HepG2 (cell line): ENCODE data around the gene GJC2. TPM values are rescaled to one million over a fixed set of nuclear protein-coding genes. Genes with fewer than 3 reads are reported as not detected.
A peak's percentile ranks its signal among the peaks of the same experiment; 100 is the strongest.

ENCODE experiments used
- EHMT2 ChIP-seq: fragments of 200-600 bp; sonication (generic); IDR thresholded peaks from 2 replicates; pipeline ENCODE4 v1.7.0; 2017; ENCODE audit warnings: antibody characterized with exemption, low read depth, low read length, borderline replicate concordance
- JUND ChIP-seq: sonication (generic); formaldehyde crosslinking; IDR thresholded peaks from 2 replicates; pipeline ENCODE4 v1.8.0; 2022; ENCODE audit warnings: mild to moderate bottlenecking, missing genetic modification reagents
- KDM1A ChIP-seq: IDR thresholded peaks from 2 replicates; pipeline ENCODE4 v1.6.1; 2016; ENCODE audit warnings: missing compliant biosample characterization
- MIER2 ChIP-seq: IDR thresholded peaks from 2 replicates; pipeline ENCODE4 v1.6.1; 2016; ENCODE audit warnings: missing biosample characterization, missing genetic modification reagents
- PPARG ChIP-seq: conservative IDR thresholded peaks from 2 replicates; pipeline ENCODE4 v1.6.1; 2016; ENCODE audit warnings: missing biosample characterization, missing genetic modification reagents
- PRPF4 ChIP-seq: fragments of 200-400 bp; formaldehyde crosslinking; IDR thresholded peaks from 2 replicates; pipeline ENCODE4 v1.6.1; 2016; ENCODE audit warnings: low read length, low read depth; ENCODE audit not compliant: poor library complexity, severe bottlenecking
- RCOR2 ChIP-seq: IDR thresholded peaks from 2 replicates; pipeline ENCODE4 v1.6.1; 2016; ENCODE audit warnings: missing biosample characterization, missing genetic modification reagents
- RNF219 ChIP-seq: sonication (generic); formaldehyde crosslinking; IDR thresholded peaks from 2 replicates; pipeline ENCODE4 v1.5.0; 2020; ENCODE audit warnings: mild to moderate bottlenecking, missing genetic modification reagents
- SKI ChIP-seq: fragments of 450-650 bp; IDR thresholded peaks from one replicate; pipeline ENCODE4 v1.6.1; 2018; ENCODE audit warnings: mild to moderate bottlenecking; ENCODE audit not compliant: partially characterized antibody
- STAG1 ChIP-seq: sonication (generic); formaldehyde crosslinking; IDR thresholded peaks from 2 replicates; pipeline ENCODE4 v1.4.0; 2020; ENCODE audit warnings: missing genetic modification reagents
- ZBTB2 ChIP-seq: sonication (generic); formaldehyde crosslinking; IDR thresholded peaks from 2 replicates; pipeline ENCODE4 v1.8.0; 2022; ENCODE audit warnings: low read depth, missing genetic modification reagents
- ZBTB3 ChIP-seq: sonication (generic); formaldehyde crosslinking; IDR thresholded peaks from 2 replicates; pipeline ENCODE4 v1.4.0; 2020; ENCODE audit warnings: low read depth, mild to moderate bottlenecking, moderate library complexity, missing genetic modification reagents, borderline replicate concordance
- ZBTB8A ChIP-seq: sonication (generic); formaldehyde crosslinking; IDR thresholded peaks from 2 replicates; pipeline ENCODE4 v1.4.0; 2020; ENCODE audit warnings: mild to moderate bottlenecking, low read depth, missing genetic modification reagents, borderline replicate concordance
- ZNF547 ChIP-seq: sonication (generic); formaldehyde crosslinking; IDR thresholded peaks from 2 replicates; pipeline ENCODE4 v1.5.1; 2020; ENCODE audit warnings: mild to moderate bottlenecking, missing genetic modification reagents
- polyA plus RNA-seq, 8 experiments: library from polyadenylated mRNA; depleted of rRNA in 3 of 8; stranded (reverse) in 7 of 8; unstranded in 1 of 8; fragments of >200 nt; fragmentation: Illumina TruSeq in 4 of 8; extraction: Trizol in 4 of 8; gene quantifications; 2 replicates each; pipeline versions ENCODE4 v1.2.1 to v1.2.3, GENCODE V29; 2011 to 2016; ENCODE audit warnings: low read depth in 4 of 8, missing spikeins in 1 of 8, mixed read lengths in 1 of 8; ENCODE audit not compliant: insufficient read depth in 1 of 8
- total RNA-seq, 5 experiments: library from RNA; depleted of rRNA; stranded (reverse); fragments of >200 nt; fragmentation: Illumina TruSeq; extraction: Trizol; gene quantifications; 2 replicates each; pipeline ENCODE4 v1.2.3, GENCODE V29; 2016; ENCODE audit warnings: low read depth in 1 of 5
- TF ChIP-seq, protein P1 (sequence below): sonication (generic); formaldehyde crosslinking; IDR thresholded peaks from 2 replicates; pipeline ENCODE4 v1.4.0; 2020; ENCODE audit warnings: missing genetic modification reagents, borderline replicate concordance

Gene GJC2
- total and polyA plus RNA-seq, 2 of the 13 experiments (the other 11 are each of a cell fraction or from before 2014, with no cell fraction given), result 1.6 to 3.8 TPM

- no peak; the same call in 1 of the 2 replicates for TF ChIP-seq RCOR2 (CRISPR knock-in tag)
- TF ChIP-seq STAG1 (CRISPR knock-in tag), result peak; percentile 33
- TF ChIP-seq, protein P1, sequence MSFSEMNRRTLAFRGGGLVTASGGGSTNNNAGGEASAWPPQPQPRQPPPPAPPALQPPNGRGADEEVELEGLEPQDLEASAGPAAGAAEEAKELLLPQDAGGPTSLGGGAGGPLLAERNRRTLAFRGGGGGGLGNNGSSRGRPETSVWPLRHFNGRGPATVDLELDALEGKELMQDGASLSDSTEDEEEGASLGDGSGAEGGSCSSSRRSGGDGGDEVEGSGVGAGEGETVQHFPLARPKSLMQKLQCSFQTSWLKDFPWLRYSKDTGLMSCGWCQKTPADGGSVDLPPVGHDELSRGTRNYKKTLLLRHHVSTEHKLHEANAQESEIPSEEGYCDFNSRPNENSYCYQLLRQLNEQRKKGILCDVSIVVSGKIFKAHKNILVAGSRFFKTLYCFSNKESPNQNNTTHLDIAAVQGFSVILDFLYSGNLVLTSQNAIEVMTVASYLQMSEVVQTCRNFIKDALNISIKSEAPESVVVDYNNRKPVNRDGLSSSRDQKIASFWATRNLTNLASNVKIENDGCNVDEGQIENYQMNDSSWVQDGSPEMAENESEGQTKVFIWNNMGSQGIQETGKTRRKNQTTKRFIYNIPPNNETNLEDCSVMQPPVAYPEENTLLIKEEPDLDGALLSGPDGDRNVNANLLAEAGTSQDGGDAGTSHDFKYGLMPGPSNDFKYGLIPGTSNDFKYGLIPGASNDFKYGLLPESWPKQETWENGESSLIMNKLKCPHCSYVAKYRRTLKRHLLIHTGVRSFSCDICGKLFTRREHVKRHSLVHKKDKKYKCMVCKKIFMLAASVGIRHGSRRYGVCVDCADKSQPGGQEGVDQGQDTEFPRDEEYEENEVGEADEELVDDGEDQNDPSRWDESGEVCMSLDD (CRISPR knock-in tag), result no peak
- no peak for TF ChIP-seq EHMT2
- TF ChIP-seq JUND (CRISPR knock-in tag), result peak; percentile 68; the same call in 1 of the 2 replicates
- TF ChIP-seq SKI, result peak; percentile 46
- TF ChIP-seq RNF219 (CRISPR knock-in tag), result no peak; the same call in 1 of the 2 replicates
- no peak for TF ChIP-seq PRPF4
- no peak for TF ChIP-seq MIER2 (CRISPR knock-in tag)
- TF ChIP-seq ZBTB8A (CRISPR knock-in tag), result peak; percentile 70; the same call in 1 of the 2 replicates
- TF ChIP-seq ZNF547, result no peak; the same call in 1 of the 2 replicates
- no peak for TF ChIP-seq PPARG (CRISPR knock-in tag)
- 0 out of 2 replicates have a peak, but pooled peaks have one; percentile 33 for TF ChIP-seq ZBTB3 (CRISPR knock-in tag)
- TF ChIP-seq KDM1A (CRISPR knock-in tag), result 0 out of 2 replicates have a peak, but pooled peaks have one; percentile 6
- TF ChIP-seq ZBTB2, result 0 out of 2 replicates have a peak, but pooled peaks have one; percentile 19
These were observed 9.6 kb upstream of the GJC2 start, which contains the start of gene GUK1 (continued) for GRCh38 chr1:228139931-228140723.
